Measurements from ENCODE around the gene MAPK9.
A peak's percentile ranks its signal among the peaks of the same experiment; 100 is the strongest.
"Not testable (repeated sequence)": the region's sequence is repeated elsewhere in the genome, so short reads cannot be mapped to it uniquely, and the experiment has no call there.

MAPK9 gene

GRCh38 chr5:180304016-180304292 lies 12.1 kb upstream of the MAPK9 start:
- H3K4me3 ChIP-seq (replicated peaks in 1 of 2; ENCODE audit: low read depth in 2 of 2, low read length in 2 of 2): no peak overlapping the region
- no peak for DNase-seq (ENCODE audit: low read depth in 2 of 2)
- TF ChIP-seq CTCF (IDR thresholded peaks at IDR 0.05; ENCODE audit: low read depth, low read length): no peak

- TF ChIP-seq CTCF (IDR thresholded peaks at IDR 0.05; ENCODE audit: low read depth, low read length): no peak
- DNase-seq (ENCODE audit: low read depth in 2 of 2): no peak
- H3K4me3 ChIP-seq (replicated peaks in 1 of 2; ENCODE audit: low read depth in 2 of 2, low read length in 2 of 2): no peak overlapping the region
Observed at GRCh38 chr5:180303226-180304015, 11.5 kb upstream of the MAPK9 start.

GRCh38 chr5:180302256-180302655 lies 10.4 kb upstream of the MAPK9 start:
- no peak for TF ChIP-seq CTCF (IDR thresholded peaks at IDR 0.05; ENCODE audit: low read depth, low read length)
- H3K4me3 ChIP-seq (replicated peaks in 1 of 2; ENCODE audit: low read depth in 2 of 2, low read length in 2 of 2): no peak overlapping the region
- no peak for DNase-seq (ENCODE audit: low read depth in 2 of 2)

GRCh38 chr5:180301253-180301652 lies 9.4 kb upstream of the MAPK9 start:
- no peak overlapping the region for H3K4me3 ChIP-seq (replicated peaks in 1 of 2; ENCODE audit: low read depth in 2 of 2, low read length in 2 of 2)
- TF ChIP-seq CTCF (IDR thresholded peaks at IDR 0.05; ENCODE audit: low read depth, low read length): no peak
- DNase-seq (ENCODE audit: low read depth in 2 of 2): no peak

DNA sequence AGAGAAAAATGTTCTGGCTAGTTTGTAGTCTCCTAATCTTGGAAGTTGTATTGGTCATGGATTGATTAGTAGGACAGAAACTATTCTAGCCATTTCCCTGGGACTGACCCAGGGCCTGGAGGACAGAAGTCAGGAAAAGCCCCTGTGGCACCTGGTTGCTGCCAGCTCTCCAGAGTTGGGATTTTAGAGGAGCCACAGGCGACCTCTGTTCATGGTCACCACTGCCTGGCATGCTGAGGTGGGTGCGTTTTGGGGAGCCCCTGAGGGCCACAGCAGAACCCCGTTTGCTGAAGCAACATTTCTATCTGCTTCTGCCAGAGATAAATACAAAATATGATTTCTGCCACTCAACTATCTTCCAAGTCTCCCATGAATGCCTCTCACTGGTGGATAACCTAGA lies 7.6 kb upstream of the MAPK9 start:
- no peak for DNase-seq (ENCODE audit: low read depth in 2 of 2)
- no peak for TF ChIP-seq CTCF (IDR thresholded peaks at IDR 0.05; ENCODE audit: low read depth, low read length)
- no peak overlapping the region for H3K4me3 ChIP-seq (replicated peaks in 1 of 2; ENCODE audit: low read depth in 2 of 2, low read length in 2 of 2)

GRCh38 chr5:180299014-180299413 lies 7.1 kb upstream of the MAPK9 start:
- DNase-seq (ENCODE audit: low read depth in 2 of 2); H3K4me3 ChIP-seq (replicated peaks in 1 of 2; ENCODE audit: low read depth in 2 of 2, low read length in 2 of 2): not testable (repeated sequence)

DNA sequence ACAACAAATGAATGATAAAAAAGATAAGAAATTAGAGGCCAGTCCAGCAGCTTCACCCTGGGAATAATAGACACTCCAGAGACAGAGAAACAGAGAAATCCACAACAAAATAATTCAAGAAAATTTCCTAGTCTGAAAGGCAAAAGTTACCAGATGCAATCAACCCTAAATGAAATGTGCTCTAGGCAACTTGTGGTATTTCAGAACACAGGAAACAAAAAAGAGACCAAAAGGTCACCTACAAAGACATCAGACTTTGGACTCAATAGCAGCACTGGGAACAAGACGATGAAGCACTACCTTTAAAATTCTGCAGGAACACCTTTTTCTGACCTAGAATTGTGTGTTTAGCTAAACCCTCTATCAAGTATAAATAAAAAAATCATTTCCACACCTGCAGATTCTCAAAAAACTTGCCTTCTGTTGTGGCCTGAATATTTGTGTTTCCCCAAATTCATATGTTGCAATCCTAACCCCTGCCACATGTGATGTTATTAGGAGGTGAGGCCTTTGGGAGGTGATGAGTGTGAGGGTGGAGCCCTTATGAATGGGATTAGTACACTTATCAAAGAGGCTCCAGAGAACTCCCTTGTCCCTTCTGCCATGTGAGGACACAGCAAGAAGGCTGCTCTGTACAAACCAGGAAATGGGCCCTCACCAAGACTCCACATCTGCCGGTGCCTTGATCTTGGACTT lies 5.9 kb upstream of the MAPK9 start:
- H3K4me3 ChIP-seq (replicated peaks in 1 of 2; ENCODE audit: low read depth in 2 of 2, low read length in 2 of 2): no peak overlapping the region
- no peak for TF ChIP-seq CTCF (IDR thresholded peaks at IDR 0.05; ENCODE audit: low read depth, low read length)
- DNase-seq (ENCODE audit: low read depth in 2 of 2): peak; percentile 17 to 38

Measured in cardiac fibroblast (primary cell).